Measurements from ENCODE around the gene CDCA7L.
A peak's percentile ranks its signal among the peaks of the same experiment; 100 is the strongest.

CDCA7L gene, protein sequence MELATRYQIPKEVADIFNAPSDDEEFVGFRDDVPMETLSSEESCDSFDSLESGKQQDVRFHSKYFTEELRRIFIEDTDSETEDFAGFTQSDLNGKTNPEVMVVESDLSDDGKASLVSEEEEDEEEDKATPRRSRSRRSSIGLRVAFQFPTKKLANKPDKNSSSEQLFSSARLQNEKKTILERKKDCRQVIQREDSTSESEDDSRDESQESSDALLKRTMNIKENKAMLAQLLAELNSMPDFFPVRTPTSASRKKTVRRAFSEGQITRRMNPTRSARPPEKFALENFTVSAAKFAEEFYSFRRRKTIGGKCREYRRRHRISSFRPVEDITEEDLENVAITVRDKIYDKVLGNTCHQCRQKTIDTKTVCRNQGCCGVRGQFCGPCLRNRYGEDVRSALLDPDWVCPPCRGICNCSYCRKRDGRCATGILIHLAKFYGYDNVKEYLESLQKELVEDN

DNA sequence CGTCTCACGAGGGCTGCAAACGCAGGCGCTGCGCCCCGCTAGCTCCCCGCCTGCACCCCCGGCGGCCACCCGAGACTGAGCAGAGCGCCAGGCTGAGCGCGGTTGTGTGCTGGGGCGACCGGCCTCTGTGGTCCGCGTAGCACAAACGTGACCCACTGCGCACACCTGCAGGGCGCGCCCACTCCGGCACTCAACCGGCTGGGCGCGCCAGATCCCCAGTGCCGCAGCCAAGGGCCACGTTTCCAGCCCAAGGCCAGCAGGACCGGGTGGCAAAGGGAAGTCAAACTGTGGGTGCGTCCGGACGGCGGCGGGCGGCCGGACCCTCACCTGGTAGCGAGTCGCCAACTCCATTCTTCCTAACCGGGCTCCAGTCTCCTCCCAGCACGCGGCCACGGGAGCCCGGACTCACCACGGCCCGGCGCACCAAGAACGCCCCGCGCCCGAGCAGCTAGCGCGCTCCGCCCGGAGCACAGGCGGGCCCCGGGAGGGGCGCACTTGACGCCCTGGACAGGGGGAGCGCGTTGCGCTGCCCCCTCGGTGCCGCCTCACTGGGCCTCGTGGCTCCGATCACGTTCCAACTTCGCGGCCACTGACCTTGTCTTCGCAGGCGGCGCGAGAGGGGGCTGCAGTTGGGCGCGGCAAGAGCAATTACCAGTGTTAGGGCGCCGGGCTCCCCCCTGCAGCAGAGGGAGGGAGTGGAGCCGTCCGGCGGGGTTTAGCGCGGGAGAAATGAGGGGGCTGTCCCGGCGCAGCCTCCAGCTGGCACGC is at the start of gene CDCA7L:
TSS of gene CDCA7L (minus strand) at position 446 of the 768 bp plus-strand sequence. CDS start at position 351, 95 bp downstream.
- DNase-seq = peak; percentile 73

DNA sequence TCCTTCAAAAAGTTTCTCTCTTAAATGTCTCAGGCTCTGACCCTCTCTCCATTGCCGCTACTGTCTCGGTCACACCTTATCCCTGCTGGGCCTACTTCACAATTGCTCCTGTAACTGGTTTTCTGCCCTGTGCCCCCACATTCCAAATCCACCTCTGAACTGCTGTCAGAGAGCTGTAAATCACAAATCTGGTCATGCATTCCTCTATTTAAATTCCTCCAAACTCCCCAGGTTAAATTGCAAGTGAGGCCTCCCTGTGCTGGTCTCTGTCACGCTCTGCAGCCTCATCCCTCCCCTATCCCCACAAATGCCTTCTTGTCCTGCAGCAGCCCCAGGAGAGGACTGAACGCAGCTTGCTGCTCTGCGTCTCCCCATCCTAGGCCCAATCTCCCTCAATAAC is 40.4 kb upstream of the CDCA7L start:
- DNase-seq = no peak

DNA sequence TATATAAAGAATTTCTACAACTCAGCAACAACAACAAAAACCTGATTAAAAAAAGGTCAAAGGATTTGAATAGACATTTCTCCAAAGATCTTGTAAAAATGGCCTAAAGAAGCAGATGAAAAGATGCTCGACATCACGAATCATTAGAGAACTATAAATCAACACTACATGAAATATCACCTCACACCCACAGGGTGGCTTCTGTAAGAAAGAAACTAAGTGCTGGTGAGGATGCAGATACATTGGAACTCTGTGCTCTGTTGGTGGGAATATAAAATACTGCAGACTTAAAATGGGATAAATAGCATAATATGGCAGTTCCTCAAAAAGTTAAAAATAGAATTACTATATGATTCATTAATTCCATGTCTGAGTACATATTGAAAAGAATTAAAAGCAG is 38.3 kb upstream of the CDCA7L start:
- DNase-seq = no peak

DNA sequence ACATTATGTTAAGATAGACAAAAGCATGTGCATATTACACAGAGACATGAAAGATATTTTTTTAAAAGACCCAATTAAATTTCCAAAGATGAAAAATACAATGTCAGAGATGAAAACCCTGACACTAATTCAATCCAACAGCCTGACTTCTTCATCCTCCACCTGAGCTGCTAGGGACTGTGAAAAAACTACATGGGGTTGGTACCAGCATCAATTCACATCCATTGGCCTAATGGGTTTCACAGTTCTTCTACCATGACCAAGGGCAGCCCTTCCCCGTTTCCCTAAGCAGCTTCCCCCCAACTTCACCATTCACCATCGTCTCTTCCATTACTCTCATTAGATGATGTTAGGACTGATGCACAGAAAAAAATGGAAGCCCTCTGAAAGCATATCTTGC is 37.4 kb upstream of the CDCA7L start:
- no peak for DNase-seq

DNA sequence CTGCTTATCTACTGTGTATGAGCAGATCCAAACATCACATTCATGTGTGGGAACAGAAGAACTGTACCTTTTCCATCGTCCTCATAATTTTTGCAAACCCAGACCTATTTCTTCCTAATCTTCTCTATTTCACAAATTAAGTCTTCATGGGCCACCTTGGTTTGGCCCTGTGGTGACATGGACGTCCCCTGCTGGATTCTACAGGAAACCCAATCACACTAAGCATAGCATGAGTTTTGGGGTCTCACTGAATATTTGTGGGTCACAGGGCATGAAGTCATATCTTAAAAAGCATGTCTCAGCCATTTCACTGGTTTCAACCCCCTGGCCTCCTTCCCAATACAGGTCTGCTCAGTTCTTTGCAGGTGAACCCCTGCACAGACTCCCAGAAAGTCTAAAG is 35.8 kb upstream of the CDCA7L start:
- no peak for DNase-seq

DNA sequence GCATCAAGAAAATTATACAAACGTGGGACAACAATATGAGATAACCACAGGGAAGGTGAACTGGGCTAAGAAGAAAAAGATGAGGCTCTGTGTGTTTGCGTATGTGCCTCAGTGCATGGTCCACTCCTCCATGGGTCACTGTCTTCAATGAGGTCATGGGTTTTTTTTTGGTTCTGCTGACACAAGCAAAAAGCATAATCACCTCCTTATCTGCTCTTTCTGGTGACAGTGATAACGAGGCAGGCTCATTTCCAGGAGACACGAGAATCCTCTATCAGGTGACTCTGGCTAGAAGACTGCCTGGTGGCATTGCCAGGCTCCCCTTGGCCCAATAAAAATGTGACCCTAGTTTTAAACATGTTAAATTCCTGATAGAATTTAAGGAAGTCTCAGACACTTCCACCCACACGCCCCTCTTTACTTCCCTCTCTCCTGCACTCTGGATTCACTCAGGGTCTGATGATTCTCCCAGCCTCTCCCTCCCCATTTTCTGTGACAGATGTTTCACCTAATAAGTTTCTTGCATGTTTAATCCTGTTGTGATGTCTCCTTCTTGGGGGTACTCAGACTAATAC is 35.3 kb upstream of the CDCA7L start:
- DNase-seq = no peak

DNA sequence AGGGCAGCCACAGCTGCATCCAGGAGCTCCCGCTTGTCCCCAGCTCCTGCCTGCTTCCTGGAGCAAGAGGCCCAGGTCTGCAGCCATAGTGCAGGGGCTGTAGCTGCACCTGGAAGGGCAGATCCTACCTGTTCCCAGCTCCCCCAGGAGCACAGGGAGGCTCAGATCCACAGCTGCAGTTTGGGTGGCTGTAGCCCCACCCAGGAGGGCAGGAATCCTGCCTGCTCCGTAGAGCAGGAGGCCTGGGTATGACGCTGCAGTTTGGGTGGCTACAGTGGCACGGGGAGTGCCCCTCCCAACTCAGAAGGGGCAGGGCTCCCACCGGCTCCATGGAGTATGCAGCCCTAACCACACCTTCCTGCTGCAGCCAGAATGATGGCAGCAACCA is 26.7 kb upstream of the CDCA7L start:
- no peak for DNase-seq

DNA sequence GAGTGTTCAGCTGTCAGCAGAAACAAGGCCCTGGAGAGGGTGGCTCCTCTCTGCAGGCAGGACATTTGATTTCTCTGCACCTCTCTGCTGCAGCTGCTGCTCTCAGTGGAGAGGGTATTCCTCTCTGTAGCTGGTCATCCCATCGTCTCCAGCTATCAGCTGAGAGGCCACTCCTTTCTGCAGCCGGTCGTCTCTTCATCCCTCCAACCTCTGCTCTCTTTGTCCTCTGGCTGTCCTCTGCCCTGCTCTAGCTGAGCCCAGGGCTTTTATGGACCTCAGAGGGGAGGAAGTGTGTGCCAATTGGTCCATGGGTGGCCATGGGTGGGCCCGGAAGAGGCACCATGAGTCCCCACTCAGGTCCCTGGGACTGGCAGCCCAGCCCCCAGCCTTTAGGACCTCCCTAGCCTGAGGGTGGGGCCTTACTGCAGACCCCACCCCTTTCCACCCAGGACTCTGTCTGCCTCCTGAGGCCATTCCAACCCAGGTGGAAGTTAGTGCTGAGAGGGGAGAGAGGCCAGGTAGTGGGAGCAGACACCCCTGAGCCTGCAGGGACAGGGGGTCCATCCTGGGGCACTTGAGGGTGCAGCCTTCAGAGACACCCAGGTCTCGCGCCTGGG is 26.2 kb upstream of the CDCA7L start:
- DNase-seq = no peak

DNA sequence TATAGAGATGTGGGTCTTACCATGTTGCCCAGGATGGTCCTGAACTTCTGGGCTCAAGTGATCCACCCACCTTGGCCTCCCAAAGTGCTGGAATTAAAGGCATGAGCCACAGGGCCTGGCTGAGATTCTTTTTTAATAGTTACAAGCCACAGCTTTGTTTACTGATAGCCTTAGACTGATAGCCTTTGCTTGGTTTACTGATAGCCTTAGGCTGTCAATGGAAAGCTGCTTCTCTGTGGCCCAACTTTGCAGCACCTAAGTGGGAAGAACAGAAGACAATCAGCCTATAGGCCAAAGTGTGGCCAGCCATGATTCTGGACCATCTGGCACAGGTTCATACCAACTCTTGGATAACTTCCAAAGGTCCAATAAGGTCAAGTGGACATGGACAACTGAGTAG is 24.1 kb upstream of the CDCA7L start:
- no peak for DNase-seq

DNA sequence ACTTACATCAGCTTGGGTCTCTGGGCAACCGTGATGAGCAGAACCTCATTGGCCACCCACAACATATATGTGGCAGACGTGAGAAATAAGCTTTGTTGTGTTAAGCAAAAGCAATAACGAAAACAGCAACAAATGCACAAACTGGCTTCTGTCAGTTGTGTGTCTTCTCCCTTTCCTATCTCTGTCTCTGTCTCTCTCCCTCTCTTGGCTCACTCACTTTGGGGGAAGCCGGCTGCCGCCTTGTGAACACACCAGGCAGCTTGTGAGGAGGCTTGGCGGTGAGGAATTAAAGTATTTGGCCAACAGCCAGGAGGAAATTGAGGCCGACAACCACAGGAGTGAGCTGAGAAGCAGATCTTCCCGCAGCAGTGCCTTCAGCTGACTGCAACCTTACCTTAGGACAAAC is 21.9 kb upstream of the CDCA7L start:
- no peak for DNase-seq

DNA sequence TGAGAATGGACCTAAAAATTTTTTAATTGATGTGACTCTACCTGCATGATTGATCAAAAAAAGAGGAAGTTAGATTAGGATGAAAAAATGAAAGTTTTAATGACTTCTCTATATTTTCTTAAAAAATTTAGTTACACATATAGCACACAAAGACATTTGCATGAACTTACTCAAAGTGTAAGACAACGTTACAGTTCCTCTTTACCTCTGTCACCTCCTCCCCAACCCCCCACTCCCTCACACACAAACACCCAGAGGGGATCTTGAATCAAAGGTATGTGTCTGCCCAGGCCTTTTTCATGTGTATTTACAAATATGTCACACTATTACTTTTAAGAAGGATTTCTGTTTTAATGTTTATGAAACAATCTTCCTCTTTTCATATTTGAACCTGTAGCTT is 20.6 kb upstream of the CDCA7L start:
- DNase-seq = no peak

DNA sequence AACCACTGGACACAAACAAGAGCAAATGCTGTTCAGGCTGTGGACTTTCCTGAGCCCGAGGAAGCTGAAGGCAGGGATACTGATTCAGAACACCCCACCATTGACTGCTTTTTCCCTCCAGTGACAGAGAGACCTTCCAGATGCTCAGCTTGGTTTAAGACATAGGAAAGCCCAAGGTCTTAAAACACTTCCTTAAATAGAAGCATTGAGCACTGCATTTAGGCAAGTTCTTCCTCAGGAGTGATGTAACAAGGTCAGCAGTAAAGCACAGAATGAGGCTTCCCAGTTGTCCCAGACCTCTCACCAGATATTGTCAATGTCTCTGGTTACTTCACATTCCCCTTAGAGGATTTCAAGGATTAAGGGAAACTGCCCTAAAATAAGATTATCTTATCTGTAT is 19.6 kb upstream of the CDCA7L start:
- no peak for DNase-seq

DNA sequence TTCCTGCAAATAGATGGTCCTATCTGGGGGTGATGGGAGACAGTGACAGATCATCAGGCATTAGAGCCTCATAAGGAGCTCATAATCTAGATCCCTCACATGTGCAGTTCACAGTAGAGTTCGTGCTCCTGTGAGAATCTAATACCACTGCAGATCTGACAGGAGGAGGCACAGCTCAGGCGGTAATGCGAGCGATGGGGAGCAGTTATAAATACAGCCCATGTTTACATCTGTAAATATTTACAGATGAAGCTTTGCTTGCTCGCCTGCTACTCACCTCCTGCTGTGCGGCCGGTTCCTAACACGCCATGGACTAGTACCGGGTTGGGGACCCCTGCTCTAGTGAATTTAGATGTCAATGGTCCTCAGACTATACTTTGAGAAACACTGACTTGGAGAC is 17.0 kb upstream of the CDCA7L start:
- no peak for DNase-seq

DNA sequence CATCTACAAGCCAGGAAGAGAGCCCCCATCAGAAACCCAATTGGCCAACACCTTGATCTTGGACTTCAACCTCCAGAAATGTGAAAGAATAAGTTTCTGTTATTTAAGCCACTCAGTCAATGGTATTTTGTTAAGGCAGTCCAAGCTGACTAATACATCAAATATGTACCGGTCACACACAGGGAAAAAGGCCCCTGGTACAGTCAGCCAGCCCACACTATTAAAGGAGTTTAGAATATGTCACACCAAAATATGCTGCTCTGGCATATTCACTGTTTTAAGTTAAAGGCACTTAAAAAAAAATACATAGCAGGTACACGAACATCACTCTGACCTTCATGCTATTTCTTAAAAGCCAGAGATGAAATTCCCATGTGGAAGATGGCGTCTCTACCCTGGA is 15.2 kb upstream of the CDCA7L start:
- DNase-seq = no peak

DNA sequence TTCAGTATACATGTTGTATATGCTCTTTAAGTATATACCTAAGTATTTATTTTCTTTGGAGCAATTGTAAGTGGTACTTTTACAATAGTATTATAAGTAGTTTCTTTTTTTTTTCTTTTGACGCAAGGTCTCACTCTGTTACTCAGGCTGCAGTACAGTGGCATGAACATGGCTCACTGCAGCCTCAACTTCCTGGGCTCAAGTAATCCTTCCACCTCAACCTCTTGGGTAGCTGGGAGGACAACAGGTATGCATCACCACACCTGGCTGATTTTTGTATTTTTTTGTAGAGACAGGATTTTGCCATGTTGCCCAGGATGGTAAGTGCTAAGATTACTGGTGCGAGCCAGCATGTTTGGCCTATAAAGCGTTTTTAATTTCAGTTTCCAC is 13.7 kb upstream of the CDCA7L start:
- no peak for DNase-seq

DNA sequence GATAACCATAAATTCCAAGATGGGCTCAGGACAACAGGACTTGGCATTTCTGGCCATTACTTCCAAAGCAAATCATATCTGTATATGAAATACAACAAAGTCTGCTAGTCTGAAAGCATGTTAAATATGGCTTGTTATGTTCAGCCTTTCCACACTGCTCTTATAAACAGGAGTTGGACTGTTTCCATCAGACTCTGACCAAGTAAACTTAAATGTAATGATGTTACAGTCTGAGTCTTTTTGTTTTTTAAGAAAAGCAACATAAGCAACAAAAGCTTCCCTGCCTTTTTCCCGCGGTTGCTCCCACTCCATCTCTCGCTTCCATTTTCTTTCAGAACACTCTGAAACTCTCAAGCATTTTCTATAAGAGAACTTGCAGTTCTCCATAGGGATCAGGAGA is 8.1 kb upstream of the CDCA7L start:
- DNase-seq = no peak

DNA sequence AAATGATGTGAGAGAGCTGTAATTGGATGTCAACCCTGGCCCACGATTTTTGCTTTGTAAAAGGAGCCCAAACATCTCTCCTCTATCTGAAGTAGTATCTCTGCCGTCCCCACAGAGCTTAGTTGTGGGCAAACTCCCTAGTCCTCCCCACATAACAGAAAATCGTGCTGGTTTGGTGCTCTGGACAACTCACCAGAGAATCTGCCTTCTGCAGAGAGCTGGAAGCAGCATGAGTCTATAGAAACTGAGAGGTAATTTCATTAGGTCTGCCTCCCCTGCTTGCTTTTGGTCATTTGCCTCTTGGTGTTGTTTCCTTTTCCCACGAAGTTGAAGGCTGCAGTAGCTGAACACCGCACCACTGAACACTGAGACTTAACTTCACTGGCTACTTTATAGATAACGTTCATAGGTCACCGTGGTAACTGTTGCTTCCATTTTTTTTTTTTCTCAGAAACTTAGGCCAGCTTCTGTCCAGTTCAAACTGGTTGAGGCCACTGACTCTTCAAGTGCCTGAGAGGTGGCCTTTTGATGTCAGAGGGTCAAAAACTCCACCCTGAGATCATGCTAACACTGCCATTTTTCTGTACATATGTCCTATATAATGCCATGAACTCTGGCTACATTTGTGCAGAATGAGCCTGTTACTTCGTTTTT is 3.3 kb upstream of the CDCA7L start:
- no peak for DNase-seq

DNA sequence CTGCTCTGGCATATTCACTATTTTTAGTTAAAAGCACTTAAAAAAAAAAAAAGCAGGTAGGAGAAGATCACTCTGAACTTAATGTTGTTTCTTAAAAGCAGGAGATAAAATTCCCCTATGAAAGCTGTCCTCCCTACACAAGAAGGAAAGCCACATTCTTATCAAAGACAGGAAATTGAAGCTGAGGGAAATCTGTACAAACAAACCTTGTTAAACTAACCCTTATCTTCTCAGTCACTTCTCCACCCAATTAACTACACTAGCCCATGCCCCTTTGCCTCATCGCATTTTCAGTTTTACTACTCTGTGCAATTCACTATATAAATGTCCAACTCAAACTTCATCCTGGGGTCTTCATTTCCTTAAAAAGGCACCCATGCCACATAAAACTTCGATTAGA is 2.7 kb upstream of the CDCA7L start:
- no peak for DNase-seq

DNA sequence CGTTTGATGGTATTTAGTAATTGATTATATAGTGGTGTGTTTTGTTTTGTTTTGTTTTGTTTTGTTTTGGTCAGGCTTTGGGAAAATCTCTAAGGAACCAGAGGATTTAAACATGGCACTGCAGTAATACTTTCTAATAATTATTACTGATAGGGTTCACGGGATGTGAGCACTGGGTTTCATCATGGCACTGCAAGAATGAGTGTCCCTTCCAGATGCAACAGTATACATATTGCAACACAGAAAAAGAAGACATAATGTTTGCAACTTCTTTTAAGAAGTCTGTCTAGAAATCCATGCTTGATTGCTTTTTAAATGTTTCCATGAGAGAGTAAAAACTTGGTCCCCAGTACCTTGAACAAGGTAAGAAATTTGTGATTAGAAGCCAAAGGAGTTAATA is 2.2 kb upstream of the CDCA7L start:
- DNase-seq = no peak

DNA sequence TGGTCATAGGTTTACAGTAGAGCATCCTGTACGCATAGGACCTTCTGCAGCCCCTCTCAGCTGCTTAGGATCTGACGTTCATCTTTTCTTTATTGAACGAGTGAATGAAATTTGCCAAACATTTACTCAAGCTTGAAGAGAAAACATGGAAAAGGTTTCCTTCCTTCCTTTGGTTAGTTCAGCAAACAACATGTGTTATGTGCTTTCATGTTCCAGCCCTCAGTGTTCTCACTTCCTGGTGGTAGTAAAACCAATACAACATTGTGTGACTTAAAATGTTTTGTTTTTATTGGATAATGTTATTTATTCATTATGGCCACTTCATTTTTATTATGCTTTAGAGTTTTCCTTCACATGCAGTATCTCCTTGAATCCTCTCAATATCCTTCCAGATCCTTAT is 1.4 kb upstream of the CDCA7L start:
- no peak for DNase-seq

DNA sequence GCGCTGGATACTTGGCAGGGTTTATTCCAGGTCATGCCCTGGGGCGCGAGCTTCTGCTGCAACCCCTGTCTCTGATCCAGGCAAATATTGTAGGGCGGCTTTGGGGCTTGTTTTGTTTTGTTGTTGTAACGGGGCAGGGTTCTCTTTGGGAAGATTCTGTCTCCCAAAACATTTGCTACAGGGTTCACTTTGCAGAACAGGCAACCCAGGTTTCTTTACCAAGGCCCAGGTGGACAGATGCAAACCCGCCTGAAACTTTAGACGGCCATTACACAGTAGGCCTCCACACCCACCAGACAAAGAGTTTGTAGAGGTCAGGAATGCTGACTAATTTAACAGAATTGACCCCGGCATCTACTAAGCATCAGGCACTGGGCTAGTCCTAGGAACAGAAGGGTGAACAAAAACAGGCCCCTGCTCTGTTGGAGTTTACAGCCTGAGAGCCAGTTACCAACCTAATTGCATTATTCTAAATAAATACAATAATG is 567 bp upstream of the CDCA7L start:
- no peak for DNase-seq

DNA sequence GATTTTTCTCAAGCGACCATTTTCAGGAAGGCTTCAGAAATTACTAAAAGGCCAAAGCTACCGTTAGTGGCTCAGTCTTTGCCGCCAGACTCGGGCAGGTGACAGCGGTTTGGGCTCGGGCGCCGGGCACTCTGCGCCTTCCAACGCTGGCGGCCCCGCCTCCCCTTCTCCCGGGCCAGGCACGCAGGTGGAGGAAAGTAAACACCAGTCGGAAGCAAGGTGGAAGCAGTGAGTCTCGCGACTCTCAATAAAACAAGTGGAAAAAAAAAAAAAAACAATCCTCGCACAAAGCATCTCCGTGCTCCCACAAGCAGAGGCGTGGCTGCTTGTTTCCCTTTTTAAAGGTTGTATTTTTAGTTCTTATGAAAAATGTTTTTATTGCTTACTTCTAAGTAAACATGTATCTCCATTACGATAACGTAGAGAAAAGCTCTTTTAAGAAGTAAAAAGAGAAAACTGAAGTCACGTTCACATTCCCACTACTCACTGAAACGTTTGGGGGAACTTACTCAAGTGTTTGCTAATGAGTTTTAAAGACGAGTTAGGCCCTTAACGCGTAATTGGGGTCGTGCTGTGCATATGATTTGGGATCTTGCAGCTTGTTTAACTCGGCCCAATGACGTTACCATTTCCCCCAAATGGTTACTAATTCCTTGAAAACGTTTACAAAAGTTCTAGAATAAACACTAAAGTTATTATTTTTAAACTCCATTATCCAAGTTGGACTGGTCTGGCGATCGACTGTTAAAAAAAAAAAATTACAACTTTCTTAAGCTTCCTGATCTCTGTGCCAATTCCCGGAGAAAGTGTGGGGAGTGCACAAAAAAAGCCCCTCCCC is 864 bp downstream of the CDCA7L start:
- peak; percentile 64 for DNase-seq
